Measurements from ENCODE around the gene OR10H1. TPM values are rescaled to one million over a fixed set of nuclear protein-coding genes. Genes with fewer than 3 reads are reported as not detected.
A peak's percentile ranks its signal among the peaks of the same experiment; 100 is the strongest.
"Not testable (repeated sequence)": the region's sequence is repeated elsewhere in the genome, so short reads cannot be mapped to it uniquely, and the experiment has no call there.

The OR10H1 gene
- total RNA-seq, 1 experiment from 2014 or later, result 0.17 TPM

- POLR2A ChIA-PET; H3K9me3 ChIP-seq (ENCODE audit: control insufficient read depth in 1 of 2, insufficient read depth in 1 of 2, low read depth in 1 of 2, low read length in 2 of 2); H3K4me2 ChIP-seq (ENCODE audit: low read length); H3K9me2 ChIP-seq (ENCODE audit: insufficient read depth); H3K27ac ChIP-seq (ENCODE audit: low read depth, low read length); H3K4me3 ChIP-seq (replicated peaks in 1 of 2; ENCODE audit: low read depth in 1 of 2, low read length in 2 of 2); CTCF ChIA-PET; RAD21 ChIA-PET (ENCODE audit: low non-redundant PET in 1 of 2, low total read pairs in 2 of 2, uncharacterized antibody in 2 of 2, unreplicated experiment in 2 of 2); H3K79me2 ChIP-seq (ENCODE audit: insufficient read depth, low read length); DNase-seq (ENCODE audit: low read depth, low spot score); H3K36me3 ChIP-seq (ENCODE audit: control insufficient read depth in 1 of 2, insufficient read depth in 2 of 2, low read length in 2 of 2); H4K20me1 ChIP-seq (ENCODE audit: insufficient read depth); H3K4me1 ChIP-seq (ENCODE audit: control insufficient read depth in 1 of 2, insufficient read depth in 2 of 2, low read length in 2 of 2); H2AFZ ChIP-seq (ENCODE audit: low read depth, low read length, poor library complexity, severe bottlenecking); BruUV-seq (replicated peaks); H3K9ac ChIP-seq (ENCODE audit: low read length); intact Hi-C loops (cut with micrococcal nuclease); ATAC-seq: not testable (repeated sequence)
- peaks cover 23% of the 10 kb centered on the region; the same call in 1 of the 2 replicates for H3K27me3 ChIP-seq (ENCODE audit: insufficient read depth, low read length)
These were observed 41.3 kb downstream of the OR10H1 start for GRCh38 chr19:15774159-15774558.

- Histone ChIP-seq H3K79me2 (ENCODE audit: insufficient read depth, low read length) (no peaks in the 10 kb centered on the region), H3K27ac (ENCODE audit: low read depth, low read length) (no peak overlapping the region), H3K27me3 (ENCODE audit: insufficient read depth, low read length) (peaks cover 8% of the 10 kb centered on the region; the same call in 1 of the 2 replicates), H3K9me2 (ENCODE audit: insufficient read depth) (no peaks in the 10 kb centered on the region), H2AFZ (ENCODE audit: low read depth, low read length, poor library complexity, severe bottlenecking) (no peak overlapping the region), H3K36me3 (ENCODE audit: control insufficient read depth in 1 of 2, insufficient read depth in 2 of 2, low read length in 2 of 2) (no peaks in the 10 kb centered on the region), H3K9me3 (ENCODE audit: control insufficient read depth in 1 of 2, insufficient read depth in 1 of 2, low read depth in 1 of 2, low read length in 2 of 2) (no peaks in the 10 kb centered on the region), H4K20me1 (ENCODE audit: insufficient read depth) (no peaks in the 10 kb centered on the region), H3K4me2 (ENCODE audit: low read length) (no peak overlapping the region), H3K9ac (ENCODE audit: low read length) (no peak overlapping the region), H3K4me1 (ENCODE audit: control insufficient read depth in 1 of 2, insufficient read depth in 2 of 2, low read length in 2 of 2) (no peaks in the 10 kb centered on the region), H3K4me3 (replicated peaks in 1 of 2; ENCODE audit: low read depth in 1 of 2, low read length in 2 of 2) (no peak overlapping the region)
- RAD21 ChIA-PET (ENCODE audit: low non-redundant PET in 1 of 2, low total read pairs in 2 of 2, uncharacterized antibody in 2 of 2, unreplicated experiment in 2 of 2), result no interaction called here
- intact Hi-C loops (cut with micrococcal nuclease), result no loop called here
- no peak for ATAC-seq
- CTCF ChIA-PET, result no interaction called here
- no TSS peak for BruUV-seq (replicated peaks)
- no peak for DNase-seq (ENCODE audit: low read depth, low spot score)
- peak; percentile 82 for TF ChIP-seq REST (IDR thresholded peaks at IDR 0.05; ENCODE audit: low read depth)
- TF ChIP-seq ZFX (IDR thresholded peaks at IDR 0.05), result no peak
- POLR2A ChIA-PET, result no interaction called here
These were observed 45.9 kb downstream of the OR10H1 start for GRCh38 chr19:15769586-15769985.

Data from HCT116 (cell line).